ENCODE results near the gene AFF4.

- TF ChIP-seq RUNX3 (IDR thresholded peaks at IDR 0.05; ENCODE audit: low read length) = no peak
- TF ChIP-seq CHD1 (IDR thresholded peaks at IDR 0.05; ENCODE audit: low read depth, low read length) = no peak
- TF ChIP-seq ZNF274 (IDR thresholded peaks at IDR 0.05; ENCODE audit: insufficient read depth, insufficient read length) = no peak
- TF ChIP-seq SUZ12 (IDR thresholded peaks at IDR 0.05; ENCODE audit: unreplicated experiment) = no peak
- TF ChIP-seq POLR2A (IDR thresholded peaks at IDR 0.05; ENCODE audit: low read depth, low read length) = no peak
- no peak for TF ChIP-seq EZH2 (IDR thresholded peaks at IDR 0.05; ENCODE audit: borderline replicate concordance, control insufficient read depth, low read depth, low read length)
- TF ChIP-seq CTCF (IDR thresholded peaks at IDR 0.05 in 2 of 3, conservative IDR thresholded peaks at IDR 0.05 in 1 of 3; ENCODE audit: control insufficient read depth in 2 of 3, extremely low read depth in 1 of 3, insufficient read depth in 1 of 3, low read depth in 3 of 3, low read length in 3 of 3) = no peak
- no peak for TF ChIP-seq USF2 (IDR thresholded peaks at IDR 0.05; ENCODE audit: borderline replicate concordance, low read depth, low read length)
Observed at GRCh38 chr5:132826424-132827082, 136.9 kb downstream of the AFF4 start.
